Adipose tissue (tissue), 3 donors: ENCODE results near the gene KRTAP9-8. TPM values are rescaled to one million over a fixed set of nuclear protein-coding genes. Genes with fewer than 3 reads are reported as not detected.
"Not testable (repeated sequence)": the region's sequence is repeated elsewhere in the genome, so short reads cannot be mapped to it uniquely, and the experiment has no call there.

Source experiments
- H3K27ac ChIP-seq: one replicate; pipeline ENCODE4 v1.5.1; 2013; ENCODE audit warnings: low read depth, low read length
- WGBS, 3 donors: extraction: QIAGEN DNeasy Blood & Tissue Kit; methylation state at CpG; one replicate each; pipeline ENCODE4 v1.1.7; 2013; 5-methylcytosine and 5-hydroxymethylcytosine counted together
- polyA plus RNA-seq, 3 donors: library from polyadenylated mRNA; stranded (reverse); fragments of 200-250 nt; gene quantifications; one replicate each; pipeline ENCODE4 v1.2.3, GENCODE V29; 2013
- donor health status: healthy with polysubstance abuse.
- donor health status: Bipolar disorder and iron deficiency.
- donor health status: healthy.

KRTAP9-8 gene
- polyA plus RNA-seq, 3 donors = not detected

DNA sequence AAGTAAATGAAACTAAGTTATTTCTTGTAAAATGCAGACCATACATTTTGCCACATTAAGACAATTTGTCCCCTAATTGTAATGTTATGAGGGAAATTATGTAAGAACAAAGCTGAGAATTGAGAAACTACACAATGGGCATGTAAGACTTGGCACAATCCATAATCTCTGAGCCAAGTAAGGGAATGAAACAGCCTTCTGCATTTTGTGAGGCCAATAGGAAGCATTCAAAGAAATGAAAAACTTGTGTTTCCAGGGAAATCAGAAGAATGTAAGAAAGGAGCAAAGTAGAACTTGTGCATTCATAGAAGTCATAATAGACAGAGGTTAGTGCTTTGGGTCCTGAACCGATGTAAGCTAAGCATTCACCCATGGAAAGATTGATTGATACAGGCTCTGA, 13.5 kb downstream of the KRTAP9-8 start:
- H3K27ac ChIP-seq = no peak overlapping the region
- WGBS, 3 donors = 76 to 91% (median 87%) methylated on average over 1 of the region's 1 CpG

DNA sequence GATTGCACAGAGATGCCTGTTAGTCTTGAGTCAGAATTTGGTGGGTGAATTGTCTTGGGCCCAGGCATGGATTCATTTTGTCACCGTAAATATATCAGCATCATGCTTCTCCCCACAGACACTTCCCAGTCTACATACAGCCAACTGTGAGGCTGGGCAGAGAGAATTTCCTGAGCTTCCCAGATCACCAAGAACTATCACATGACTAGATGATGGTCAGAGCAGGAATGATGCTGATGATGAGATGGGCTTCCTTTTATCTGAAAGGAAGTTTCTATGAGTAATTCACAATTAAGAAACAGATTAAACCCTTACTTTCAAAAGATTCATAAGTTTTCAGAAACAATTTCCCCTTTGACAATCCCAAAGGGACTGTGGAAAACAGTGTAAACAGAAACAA, 17.1 kb downstream of the KRTAP9-8 start:
- WGBS, 3 donors = 0 to 54% (median 45%) methylated on average over 1 of the region's 1 CpG
- H3K27ac ChIP-seq = no peak overlapping the region

DNA sequence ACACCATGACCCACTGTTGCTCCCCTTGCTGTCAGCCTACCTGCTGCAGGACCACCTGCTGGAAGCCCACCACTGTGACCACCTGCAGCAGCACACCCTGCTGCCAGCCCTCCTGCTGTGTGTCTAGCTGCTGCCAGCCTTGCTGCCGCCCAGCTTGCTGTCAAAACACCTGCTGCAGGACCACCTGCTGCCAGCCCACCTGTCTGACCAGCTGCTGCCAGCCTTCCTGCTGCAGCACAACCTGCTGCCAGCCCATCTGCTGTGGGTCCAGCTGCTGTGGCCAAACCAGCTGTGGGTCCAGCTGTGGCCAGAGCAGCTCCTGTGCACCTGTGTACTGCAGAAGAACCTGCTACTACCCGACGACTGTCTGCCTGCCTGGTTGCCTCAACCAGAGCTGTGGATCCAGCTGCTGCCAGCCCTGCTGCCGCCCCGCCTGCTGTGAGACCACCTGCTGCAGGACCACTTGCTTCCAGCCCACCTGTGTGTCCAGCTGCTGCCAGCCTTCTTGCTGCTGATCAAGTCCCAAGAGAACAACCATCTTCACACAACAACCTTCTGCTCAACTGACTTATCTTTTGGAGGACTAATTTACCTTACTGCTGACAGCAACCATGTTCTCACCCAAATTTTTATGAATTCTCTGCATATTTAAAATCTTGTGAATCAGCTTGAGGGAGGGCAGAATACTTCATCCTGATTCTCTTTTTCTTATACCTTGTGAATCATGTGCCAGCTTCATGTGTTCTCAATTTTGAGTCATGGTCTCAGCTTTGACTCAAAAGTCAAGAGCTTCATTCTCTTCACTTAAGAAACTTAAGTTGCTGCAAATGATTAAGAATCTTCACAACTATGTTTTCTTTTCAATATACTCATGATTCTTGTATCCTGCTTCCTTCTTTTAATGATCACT, 17.8 kb downstream of the KRTAP9-8 start, which contains the start of gene KRTAP9-9:
TSS of gene KRTAP9-9 (plus strand) at position 4 of the 910 bp plus-strand sequence.
- WGBS, 3 donors = 67 to 79% (median 77%) methylated on average over 5 of the region's 5 CpGs
- H3K27ac ChIP-seq = not testable (repeated sequence)

DNA sequence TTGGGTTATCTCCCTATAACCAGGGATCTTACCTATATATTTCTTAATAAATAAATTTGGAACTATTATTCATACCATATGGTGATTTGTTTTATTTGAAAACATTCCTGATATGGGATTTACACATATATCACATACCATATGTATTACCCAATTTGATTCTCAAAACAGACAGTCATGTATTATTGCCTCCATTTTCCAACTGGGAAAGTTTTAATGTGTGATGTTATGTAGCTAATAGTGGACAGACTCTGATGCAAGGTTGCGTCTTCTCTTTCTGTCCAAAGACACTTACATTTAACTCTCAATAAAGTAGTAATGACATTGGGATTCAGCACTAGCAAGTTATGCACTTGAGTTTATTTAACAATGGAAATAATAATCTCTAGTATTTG, 18.5 kb downstream of the KRTAP9-8 start:
- 90 to 100% (median 96%) methylated on average over 1 of the region's 1 CpG for WGBS, 3 donors
- H3K27ac ChIP-seq = no peak overlapping the region

DNA sequence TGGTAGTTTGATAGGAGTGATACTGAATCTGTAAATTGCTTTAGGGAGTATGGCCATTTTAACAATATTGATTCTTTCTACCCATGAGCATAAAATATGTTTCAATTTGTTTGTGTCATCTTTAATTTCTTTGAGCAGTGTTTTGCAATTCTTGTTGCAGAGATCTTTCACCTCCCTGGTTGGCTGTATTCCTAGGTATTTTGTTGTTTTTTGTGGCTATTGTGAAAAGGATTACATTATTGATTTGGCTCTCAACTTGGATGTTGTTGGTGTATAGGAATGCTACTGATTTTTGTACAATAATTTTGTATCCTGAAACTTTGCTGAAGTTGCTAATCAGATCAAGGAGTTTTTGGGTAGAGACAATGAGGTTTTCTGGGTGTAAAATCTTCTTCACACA, 20.6 kb downstream of the KRTAP9-8 start:
- H3K27ac ChIP-seq = no peak overlapping the region

DNA sequence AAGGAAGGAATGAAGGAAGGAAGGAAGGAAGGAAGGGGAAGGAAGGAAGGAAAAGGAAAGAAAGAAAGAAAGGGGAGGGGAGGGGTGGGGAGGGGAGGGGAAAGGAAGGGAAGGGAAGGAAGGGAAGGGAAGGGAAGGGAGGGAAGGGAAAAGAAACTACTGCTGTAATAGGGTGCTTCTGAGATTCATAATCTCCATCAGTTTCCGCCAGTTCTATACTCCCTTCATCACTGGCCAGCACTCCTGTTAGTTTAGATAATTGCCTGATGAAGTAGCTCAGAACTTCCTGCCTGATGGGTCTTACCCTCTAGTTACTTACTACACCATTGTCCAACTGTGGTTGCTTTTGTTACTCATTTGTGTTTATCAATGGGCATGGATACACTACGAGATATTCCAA, 25.4 kb downstream of the KRTAP9-8 start:
- 79 to 92% (median 88%) methylated on average over 2 of the region's 2 CpGs for WGBS, 3 donors
- H3K27ac ChIP-seq = no peak overlapping the region

DNA sequence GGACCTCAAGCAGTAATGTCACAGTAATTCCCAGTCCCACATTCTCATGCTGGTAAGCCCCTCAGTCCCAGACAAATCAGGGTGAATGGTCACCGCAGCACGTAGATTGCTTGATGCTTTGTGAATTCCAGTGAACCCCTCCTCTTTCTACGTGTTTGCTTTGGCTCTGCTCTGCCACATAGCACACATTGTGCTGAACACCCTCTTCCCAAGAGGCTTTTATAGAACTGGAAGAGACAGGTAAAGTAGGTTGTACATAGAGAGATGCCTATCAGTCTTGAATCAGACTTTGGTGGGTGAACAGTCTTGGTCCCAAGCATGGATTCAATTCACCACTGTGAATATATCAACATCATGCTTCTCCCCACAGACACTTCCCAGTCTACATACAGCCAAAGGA, 26.8 kb downstream of the KRTAP9-8 start:
- WGBS, 3 donors = 52 to 90% (median 83%) methylated on average over 3 of the region's 3 CpGs
- H3K27ac ChIP-seq = no peak overlapping the region

DNA sequence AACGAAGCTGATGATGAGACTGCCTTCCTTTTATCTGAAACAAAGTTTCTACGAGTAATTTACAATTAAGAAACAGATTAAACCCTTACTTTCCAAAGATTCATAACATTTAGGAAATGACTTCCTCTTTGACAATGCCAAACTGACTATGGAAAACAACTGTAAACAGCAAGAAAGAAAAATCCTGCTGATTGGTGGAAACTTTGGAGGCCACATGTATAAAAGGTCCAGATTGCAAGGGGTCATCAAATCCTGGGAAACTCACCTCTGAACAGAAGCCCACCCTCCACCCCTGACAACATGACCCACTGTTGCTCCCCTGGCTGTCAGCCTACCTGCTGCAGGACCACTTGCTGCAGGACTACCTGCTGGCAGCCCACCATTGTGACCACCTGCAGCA, 27.3 kb downstream of the KRTAP9-8 start, which contains the start of gene KRTAP9-6:
TSS of gene KRTAP9-6 (plus strand) at position 301 of the 400 bp plus-strand sequence. CDS start at position 301, 0 bp downstream.
- H3K27ac ChIP-seq = no peak within 1 kb of the TSS
- WGBS, 3 donors = 23 to 44% (median 28%) methylated on average over 2 of the region's 2 CpGs

DNA sequence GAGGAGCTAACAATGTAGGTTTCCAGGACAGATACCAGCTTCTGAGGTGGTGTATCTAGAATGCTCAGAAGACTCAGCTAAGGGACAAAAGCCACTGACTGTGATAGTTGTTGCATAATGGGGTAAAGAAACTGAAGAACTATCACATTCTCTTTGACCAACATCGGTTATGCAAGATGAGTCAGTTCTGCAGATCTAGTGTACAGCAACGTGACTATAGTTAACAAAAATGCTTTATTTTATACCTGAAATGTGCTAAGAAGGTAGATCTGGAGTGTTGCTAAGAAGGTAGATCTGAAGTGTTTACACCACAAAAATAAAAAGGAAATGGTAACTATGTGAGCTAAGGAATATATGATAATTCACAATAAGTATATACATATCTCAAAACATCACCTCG, 29.9 kb downstream of the KRTAP9-8 start:
- no peak overlapping the region for H3K27ac ChIP-seq
- 76 to 84% methylated on average over 3 of the region's 3 CpGs; no CpG with 5 or more reads in 1 of the 3 donors for WGBS, 3 donors

DNA sequence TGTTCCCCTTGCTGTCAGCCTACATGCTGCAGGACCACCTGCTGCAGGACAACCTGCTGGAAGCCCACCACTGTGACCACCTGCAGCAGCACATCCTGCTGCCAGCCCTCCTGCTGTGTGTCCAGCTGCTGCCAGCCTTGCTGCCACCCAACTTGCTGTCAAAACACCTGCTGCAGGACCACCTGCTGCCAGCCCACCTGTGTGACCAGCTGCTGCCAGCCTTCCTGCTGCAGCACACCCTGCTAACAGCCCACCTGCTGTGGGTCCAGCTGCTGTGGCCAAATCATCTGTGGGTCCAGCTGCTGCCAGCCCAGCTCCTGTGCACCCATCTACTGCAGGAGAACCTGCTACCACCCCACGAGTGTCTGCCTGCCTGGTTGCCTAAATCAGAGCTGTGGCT, 33.5 kb downstream of the KRTAP9-8 start:
- WGBS, 3 donors = 50 to 63% methylated on average over 1 of the region's 1 CpG; no CpG with 5 or more reads in 1 of the 3 donors
- not testable (repeated sequence) for H3K27ac ChIP-seq

DNA sequence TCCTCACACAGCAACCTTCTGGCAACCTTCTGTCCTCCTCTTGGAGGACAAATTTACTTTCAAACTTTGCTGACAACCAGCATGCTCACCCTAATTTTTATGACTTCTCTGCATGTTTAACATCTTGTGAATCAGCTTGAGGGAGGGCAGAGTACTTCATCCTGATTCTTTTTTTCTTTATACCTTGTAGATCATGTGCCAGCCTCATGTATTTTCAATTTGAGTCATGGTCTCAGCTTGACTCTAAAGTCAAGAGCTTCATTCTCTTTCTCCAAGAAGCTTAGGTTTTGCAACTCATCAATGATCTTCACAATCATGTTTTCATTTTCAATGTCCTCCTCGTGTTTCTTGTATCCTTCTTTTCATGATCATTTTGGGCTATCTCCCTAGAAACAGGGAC, 34.1 kb downstream of the KRTAP9-8 start:
- no peak overlapping the region for H3K27ac ChIP-seq
- WGBS, 3 donors = 45 to 80% methylated on average over 1 of the region's 1 CpG; no CpG with 5 or more reads in 1 of the 3 donors

DNA sequence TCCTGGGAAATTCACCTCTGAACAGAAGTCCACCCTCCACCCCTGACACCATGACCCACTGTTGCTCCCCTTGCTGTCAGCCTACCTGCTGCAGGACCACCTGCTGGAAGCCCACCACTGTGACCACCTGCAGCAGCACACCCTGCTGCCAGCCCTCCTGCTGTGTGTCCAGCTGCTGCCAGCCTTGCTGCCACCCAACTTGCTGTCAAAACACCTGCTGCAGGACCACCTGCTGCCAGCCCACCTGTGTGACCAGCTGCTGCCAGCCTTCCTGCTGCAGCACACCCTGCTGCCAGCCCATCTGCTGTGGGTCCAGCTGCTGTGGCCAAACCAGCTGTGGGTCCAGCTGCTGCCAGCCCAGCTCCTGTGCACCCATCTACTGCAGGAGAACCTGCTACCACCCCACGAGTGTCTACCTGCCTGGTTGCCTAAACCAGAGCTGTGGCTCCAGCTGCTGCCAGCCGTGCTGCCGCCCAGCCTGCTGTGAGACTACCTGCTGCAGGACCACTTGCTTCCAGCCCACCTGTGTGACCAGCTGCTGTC, 37.9 kb downstream of the KRTAP9-8 start, which contains the start of gene KRTAP9-7:
TSS of gene KRTAP9-7 (plus strand) at position 51 of the 543 bp plus-strand sequence. CDS start at position 51, 0 bp downstream.
- not testable (repeated sequence) for H3K27ac ChIP-seq
- 71 to 91% (median 75%) methylated on average over 3 of the region's 3 CpGs for WGBS, 3 donors

DNA sequence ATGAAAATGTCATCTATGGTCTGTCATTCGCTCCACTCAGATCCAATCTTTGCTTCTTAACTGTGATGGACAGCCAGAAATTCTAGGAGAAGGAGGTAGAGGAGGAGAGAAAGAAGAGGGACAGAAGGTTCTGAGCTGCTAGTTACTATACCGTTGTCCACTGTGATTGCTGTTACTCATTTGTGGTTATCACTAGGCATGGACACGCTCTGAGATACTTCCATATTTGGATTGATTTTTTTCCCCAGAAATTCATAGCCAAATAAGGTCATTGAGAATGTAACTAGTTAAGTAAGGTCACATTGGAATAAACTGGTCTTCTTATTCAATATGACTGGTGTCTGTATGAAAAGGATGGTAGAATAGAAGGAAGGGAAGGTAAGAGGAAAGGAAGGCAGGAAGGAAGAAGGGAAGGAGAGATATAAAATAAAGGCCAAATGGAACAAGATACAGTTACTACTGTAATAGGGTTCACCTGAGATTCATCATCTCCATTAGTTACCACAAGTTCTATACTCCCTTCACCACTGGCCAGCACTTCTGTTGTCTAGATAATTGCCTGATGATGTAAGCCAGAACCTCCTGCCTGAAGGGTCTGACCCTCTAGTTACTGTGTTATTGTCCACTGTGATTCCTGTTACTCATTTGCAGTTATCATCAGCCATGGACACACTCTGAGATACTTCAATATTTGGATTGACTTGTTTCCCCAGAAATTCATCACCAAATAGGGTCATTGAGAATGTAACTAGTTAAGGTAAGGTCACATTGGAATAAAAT, 40.6 kb downstream of the KRTAP9-8 start:
- WGBS, 3 donors = 80 to 90% (median 82%) methylated on average over 3 of the region's 3 CpGs
- no peak overlapping the region for H3K27ac ChIP-seq

DNA sequence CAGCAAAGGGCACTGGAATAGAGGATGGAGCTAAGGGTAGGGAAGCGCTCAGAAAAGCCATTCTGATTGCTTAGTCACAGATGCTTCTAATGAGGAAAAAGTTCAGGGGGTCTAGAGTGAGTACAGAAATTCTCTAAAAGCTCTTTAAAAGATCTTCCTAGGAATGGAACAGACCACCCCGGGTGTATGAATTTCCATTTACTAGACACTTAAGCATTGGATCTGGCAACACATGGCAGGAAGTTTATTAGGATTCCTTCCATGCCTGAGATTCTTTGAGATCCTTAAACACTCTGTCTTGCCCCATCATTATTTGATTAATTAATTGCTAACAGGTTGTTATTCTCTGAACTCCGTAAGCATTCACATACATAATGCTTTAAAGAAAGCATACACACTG, 46.2 kb downstream of the KRTAP9-8 start:
- no peak overlapping the region for H3K27ac ChIP-seq
- 37 to 48% (median 39%) methylated on average over 3 of the region's 3 CpGs for WGBS, 3 donors

DNA sequence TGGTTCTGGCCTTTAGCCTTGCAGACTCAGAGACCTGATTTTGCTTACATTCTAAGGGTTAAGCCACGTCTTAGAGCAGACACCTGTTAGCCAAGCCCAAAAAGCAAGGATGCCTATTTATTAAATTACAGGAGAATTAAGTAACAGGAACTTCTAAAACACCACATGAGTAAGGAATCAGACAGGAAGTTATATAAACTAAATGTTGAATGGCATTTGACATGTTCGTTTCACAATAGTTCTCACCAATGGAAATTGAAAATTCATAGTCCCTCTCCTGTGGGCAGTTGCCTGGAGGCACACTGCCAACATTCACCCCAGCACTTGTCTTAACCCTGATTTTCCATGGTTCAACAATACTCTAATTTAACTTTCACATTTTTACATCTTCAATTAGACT, 46.7 kb downstream of the KRTAP9-8 start:
- WGBS, 3 donors = 11 to 34% (median 12%) methylated on average over 2 of the region's 2 CpGs
- H3K27ac ChIP-seq = no peak overlapping the region

DNA sequence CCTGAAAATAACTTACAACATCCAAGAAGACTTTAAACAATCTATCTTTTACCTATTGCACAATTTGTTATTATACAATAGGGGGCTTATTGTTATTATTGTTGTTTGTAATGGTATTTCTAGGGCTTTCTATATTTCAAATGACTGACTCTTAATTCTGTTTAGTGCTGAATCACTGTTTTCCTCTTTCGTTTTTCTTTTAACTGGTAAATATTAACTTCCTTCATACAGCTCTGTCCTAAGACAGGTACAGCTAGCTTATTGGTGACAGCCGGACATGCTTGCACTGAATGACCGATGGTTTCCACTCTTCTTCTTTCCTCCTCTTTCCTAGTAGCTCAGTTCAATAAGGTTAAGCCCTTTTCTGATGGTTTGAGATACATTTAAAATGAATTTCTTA, 49.3 kb downstream of the KRTAP9-8 start:
- 48 to 68% (median 66%) methylated on average over 3 of the region's 3 CpGs for WGBS, 3 donors
- no peak overlapping the region for H3K27ac ChIP-seq
